ENCODE data around the gene ASXL2.

DNA sequence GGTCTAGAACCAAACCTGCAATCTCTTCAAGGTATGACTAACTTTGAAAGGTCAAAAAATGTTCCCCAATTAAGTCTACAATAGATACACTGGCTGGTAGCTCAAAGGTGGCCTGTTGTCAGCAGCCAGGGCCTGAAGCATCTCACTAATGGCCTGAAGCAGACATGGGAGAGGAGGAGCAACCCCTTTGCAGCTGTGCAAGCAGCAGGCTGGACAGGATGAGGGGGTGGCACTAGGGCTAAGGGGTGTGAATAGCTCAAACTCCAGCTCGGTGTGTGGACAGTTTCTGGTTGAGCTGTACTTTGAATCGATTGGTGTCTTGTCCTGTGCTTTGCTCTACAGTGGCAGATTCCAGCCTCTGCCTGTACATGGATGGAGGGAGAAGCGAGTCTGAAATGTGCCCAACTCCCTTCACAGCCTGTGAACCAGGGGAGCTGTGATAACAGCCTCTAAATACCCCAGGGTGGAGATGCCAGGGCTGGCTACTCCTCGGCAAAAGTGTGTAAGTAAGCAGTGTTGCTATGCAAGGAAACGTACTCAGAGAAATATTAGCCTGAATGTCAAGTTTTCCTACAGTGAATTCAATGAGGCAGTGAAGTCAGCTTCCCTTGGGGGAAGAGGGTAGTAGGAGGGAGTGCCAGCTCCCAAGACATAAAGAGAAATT is 170.2 kb downstream of the ASXL2 start:
- TF ChIP-seq CTCF (IDR thresholded peaks at IDR 0.05) = no peak
- TF ChIP-seq POLR2A (IDR thresholded peaks at IDR 0.05) = no peak

Data from body of pancreas (tissue), 4 donors.